GM23338 (cell line): Measurements from ENCODE around the gene WNT11. TPM values are rescaled to one million over a fixed set of nuclear protein-coding genes. Genes with fewer than 3 reads are reported as not detected.

Experiments
- ATAC-seq: fragments of 200-7000 bp; cut with Tn5 transposase; 3 replicates; pipeline ENCODE4 v1.9.1; 2020
- DNase-seq: peaks from one replicate; pipeline ENCODE4 v3.0.0-alpha.2; 2015; ENCODE audit warnings: low spot score
- H2AFZ ChIP-seq: fragments of 200-600 bp; sonication (generic); 2 replicates; pipeline ENCODE4 v1.8.0; 2016; ENCODE audit warnings: antibody characterized with exemption, mild to moderate bottlenecking, moderate library complexity
- H3F3A ChIP-seq: fragments of 200-600 bp; sonication (generic); replicated peaks from 2 replicates; pipeline ENCODE4 v1.8.0; 2017; ENCODE audit warnings: antibody characterized with exemption, mixed run types, low read depth
- H3K27ac ChIP-seq: fragments of 200-600 bp; sonication (generic); 2 replicates; pipeline ENCODE4 v1.6.1; 2016; ENCODE audit warnings: low read depth
- H3K27me3 ChIP-seq: fragments of 200-600 bp; sonication (generic); 2 replicates; pipeline ENCODE4 v1.8.0; 2016; ENCODE audit warnings: mild to moderate bottlenecking, mixed run types, moderate library complexity; ENCODE audit not compliant: insufficient read depth
- H3K36me3 ChIP-seq: fragments of 200-600 bp; sonication (generic); 2 replicates; pipeline ENCODE4 v1.8.0; 2016; ENCODE audit warnings: mild to moderate bottlenecking; ENCODE audit not compliant: insufficient read depth
- H3K4me1 ChIP-seq: fragments of 200-600 bp; sonication (generic); 2 replicates; pipeline ENCODE4 v1.8.0; 2016; ENCODE audit warnings: mild to moderate bottlenecking, moderate library complexity; ENCODE audit not compliant: insufficient read depth
- H3K4me2 ChIP-seq: fragments of 200-600 bp; sonication (generic); 2 replicates; pipeline ENCODE4 v1.7.1; 2017; ENCODE audit warnings: mixed run types
- H3K4me3 ChIP-seq: fragments of 200-600 bp; sonication (generic); 2 replicates; pipeline ENCODE4 v1.6.1; 2016; ENCODE audit warnings: mixed run types
- H3K79me2 ChIP-seq: fragments of 200-600 bp; sonication (generic); replicated peaks from 2 replicates; pipeline ENCODE4 v1.8.0; 2017; ENCODE audit warnings: mild to moderate bottlenecking; ENCODE audit not compliant: insufficient read depth
- H3K9me2 ChIP-seq: fragments of 200-600 bp; sonication (generic); 2 replicates; pipeline ENCODE4 v1.8.0; 2017; ENCODE audit not compliant: insufficient read depth
- H4K20me1 ChIP-seq: fragments of 200-600 bp; sonication (generic); replicated peaks from 2 replicates; pipeline ENCODE4 v1.8.0; 2017; ENCODE audit warnings: mild to moderate bottlenecking; ENCODE audit not compliant: insufficient read depth
- H3K27ac Mint-ChIP-seq: 2 replicates; pipeline ENCODE4 v1.8.0; 2020; ENCODE audit warnings: inconsistent platforms, mild to moderate bottlenecking, moderate library complexity, mixed read lengths
- H3K27me3 Mint-ChIP-seq: 3 replicates; pipeline ENCODE4 v1.8.0; 2022; ENCODE audit warnings: low read depth, mild to moderate bottlenecking, moderate library complexity, mixed read lengths, inconsistent platforms; ENCODE audit not compliant: insufficient read depth, poor library complexity
- H3K36me3 Mint-ChIP-seq: 3 replicates; pipeline ENCODE4 v1.8.0; 2021; ENCODE audit warnings: low read depth, mild to moderate bottlenecking, inconsistent platforms, moderate library complexity, mixed read lengths
- H3K4me1 Mint-ChIP-seq: 3 replicates; pipeline ENCODE4 v1.8.0; 2020; ENCODE audit warnings: mild to moderate bottlenecking, inconsistent platforms, mixed read lengths
- H3K4me3 Mint-ChIP-seq: 3 replicates; pipeline ENCODE4 v1.8.0; 2021; ENCODE audit warnings: moderate library complexity, mild to moderate bottlenecking, inconsistent platforms, mixed read lengths
- H3K9me3 Mint-ChIP-seq: 3 replicates; pipeline ENCODE4 v1.8.0; 2020; ENCODE audit warnings: moderate library complexity, mild to moderate bottlenecking, inconsistent platforms, mixed read lengths
- CREB1 ChIP-seq: fragments of 250-450 bp; sonication (Bioruptor Pico); IDR thresholded peaks from 2 replicates; pipeline ENCODE4 v1.5.0; 2020; ENCODE audit warnings: low read depth, mild to moderate bottlenecking, moderate library complexity
- CTCF ChIP-seq, 2 experiments: fragments of 200-600 bp in 1 of 2; sonication (generic) in 1 of 2; conservative IDR thresholded peaks; 2 replicates each; pipeline versions ENCODE4 v1.5.1 to v1.6.1; 2016 to 2017; ENCODE audit warnings: antibody characterized with exemption in 2 of 2, low read depth in 2 of 2, mild to moderate bottlenecking in 2 of 2, moderate library complexity in 1 of 2
- ETS1 ChIP-seq: IDR thresholded peaks from 2 replicates; pipeline ENCODE4 v1.6.1; 2016; ENCODE audit warnings: antibody characterized with exemption
- EZH2 ChIP-seq: fragments of 200-600 bp; sonication (generic); IDR thresholded peaks from one replicate; pipeline ENCODE4 v1.8.0; 2017; ENCODE audit warnings: antibody characterized with exemption, mild to moderate bottlenecking, low read depth; ENCODE audit not compliant: unreplicated experiment
- EZH2phosphoT487 ChIP-seq: fragments of 200-600 bp; sonication (generic); IDR thresholded peaks from one replicate; pipeline ENCODE4 v1.8.1; 2018; ENCODE audit warnings: antibody characterized with exemption; ENCODE audit not compliant: unreplicated experiment
- JUNB ChIP-seq: IDR thresholded peaks from one replicate; pipeline ENCODE4 v1.6.1; 2016; ENCODE audit warnings: antibody characterized with exemption; ENCODE audit not compliant: unreplicated experiment
- NANOG ChIP-seq: IDR thresholded peaks from 2 replicates; pipeline ENCODE4 v1.6.1; 2016; ENCODE audit warnings: antibody characterized with exemption, borderline replicate concordance
- POLR2AphosphoS5 ChIP-seq: IDR thresholded peaks from 2 replicates; pipeline ENCODE4 v1.6.1; 2016; ENCODE audit warnings: antibody characterized with exemption, low read depth
- REST ChIP-seq: IDR thresholded peaks from one replicate; pipeline ENCODE4 v1.6.1; 2018; ENCODE audit warnings: antibody characterized with exemption; ENCODE audit not compliant: unreplicated experiment
- STAT1 ChIP-seq: IDR thresholded peaks from one replicate; pipeline ENCODE4 v1.6.1; 2016; ENCODE audit warnings: antibody characterized with exemption; ENCODE audit not compliant: unreplicated experiment
- ZNF114 ChIP-seq: fragments of 250-450 bp; sonication (Bioruptor Pico); IDR thresholded peaks from 2 replicates; pipeline ENCODE4 v1.5.0; 2020; ENCODE audit warnings: mild to moderate bottlenecking, moderate library complexity
- ZNF331 ChIP-seq: fragments of 250-450 bp; sonication (Bioruptor Pico); IDR thresholded peaks from 2 replicates; pipeline ENCODE4 v1.5.0; 2020; ENCODE audit warnings: low read depth, mild to moderate bottlenecking, moderate library complexity
- ZNF462 ChIP-seq: fragments of 250-450 bp; sonication (Bioruptor Pico); IDR thresholded peaks from 2 replicates; pipeline ENCODE4 v1.5.0; 2020; ENCODE audit warnings: mild to moderate bottlenecking, moderate library complexity
- polyA plus RNA-seq: library from polyadenylated mRNA; unstranded; fragments of >200 nt; fragmentation: Nextera tagmentation; extraction: Ambion mirVana; gene quantifications from 2 replicates; pipeline ENCODE4 v1.2.1, GENCODE V29; 2016
- total RNA-seq: library from RNA; depleted of rRNA; stranded (reverse); fragments of >200 nt; shearing (Covaris generic); gene quantifications from 2 replicates; pipeline ENCODE4 v1.2.3, GENCODE V29; 2014

WNT11 gene
- total and polyA plus RNA-seq, 2 experiments from 2014 or later: 0.44 to 0.56 TPM

- no peak overlapping the region for H2AFZ ChIP-seq
- no peak overlapping the region for H3K27ac Mint-ChIP-seq
- H3K36me3 Mint-ChIP-seq: no peaks in the 10 kb centered on the region
- no peaks in the 10 kb centered on the region for H3K9me3 Mint-ChIP-seq
- H3K4me1 Mint-ChIP-seq: 0 out of 3 replicates have a peak, but pooled peaks cover 3% of the 10 kb centered on the region
- no peaks in the 10 kb centered on the region for H3K4me1 ChIP-seq
- H3K36me3 ChIP-seq: no peaks in the 10 kb centered on the region
- H4K20me1 ChIP-seq: no peaks in the 10 kb centered on the region
- H3K27me3 Mint-ChIP-seq: peaks cover 25% of the 10 kb centered on the region
- no peak overlapping the region for H3K4me3 Mint-ChIP-seq
- no peak for ATAC-seq
- H3K27ac ChIP-seq: no peak overlapping the region
- no peak overlapping the region for H3K4me2 ChIP-seq
- H3K9me2 ChIP-seq: no peaks in the 10 kb centered on the region
- no peak for DNase-seq
- no peaks in the 10 kb centered on the region for H3K79me2 ChIP-seq
- no peak for TF ChIP-seq POLR2AphosphoS5
- TF ChIP-seq ETS1: no peak
- no peak for TF ChIP-seq STAT1
- no peak for TF ChIP-seq ZNF462
- no peak for TF ChIP-seq CTCF (conservative IDR thresholded peaks at IDR 0.05; ENCODE audit: low read depth in 2 of 2)
- no peak for TF ChIP-seq ZNF331
- TF ChIP-seq JUNB: no peak
- TF ChIP-seq EZH2phosphoT487: no peak
- TF ChIP-seq REST: no peak
- TF ChIP-seq ZNF114 (CRISPR knock-in tag): no peak
- TF ChIP-seq CREB1 (CRISPR knock-in tag): no peak
- no peak for TF ChIP-seq EZH2
- TF ChIP-seq NANOG: no peak
- no peak overlapping the region for H3K4me3 ChIP-seq
- H3K27me3 ChIP-seq: peaks cover 5% of the 10 kb centered on the region; the same call in 1 of the 2 replicates
- no peaks in the 10 kb centered on the region for H3F3A ChIP-seq
Observed at GRCh38 chr11:76164081-76164480, 42.2 kb downstream of the WNT11 start.
